Gastrocnemius medialis (tissue), 4 donors: ENCODE results near the gene CD22. TPM values are rescaled to one million over a fixed set of nuclear protein-coding genes. Genes with fewer than 3 reads are reported as not detected.

Experiments used
- ATAC-seq, 2 donors: fragments of 150-250 bp; one replicate each; pipeline ENCODE4 v1.9.1; 2016
- DNase-seq, 2 donors: peaks; one replicate each; pipeline ENCODE4 v3.0.0-alpha.2; 2019
- H3K27ac ChIP-seq, 4 donors: fragments of 200-600 bp; sonication (generic); 1 replicate in 1 of 4; 2 replicates in 3 of 4; pipeline ENCODE4 v1.5.1; 2016 to 2018; ENCODE audit warnings: mild to moderate bottlenecking in 2 of 4, moderate library complexity in 1 of 4
- H3K27me3 ChIP-seq, 3 donors: fragments of 200-600 bp; sonication (generic) in 2 of 3; 1 replicate in 1 of 3; 2 replicates in 2 of 3; pipeline versions ENCODE4 v1.5.1 to v1.6.0; 2016 to 2019; ENCODE audit warnings: mild to moderate bottlenecking in 1 of 3, moderate library complexity in 1 of 3
- H3K36me3 ChIP-seq, 2 donors: fragments of 200-600 bp; sonication (generic) in 1 of 2; one replicate each; pipeline ENCODE4 v1.5.1; 2017 to 2018
- H3K4me1 ChIP-seq, 2 donors: fragments of 200-600 bp; sonication (generic) in 1 of 2; one replicate each; pipeline ENCODE4 v1.5.1; 2016 to 2017; ENCODE audit warnings: mild to moderate bottlenecking in 2 of 2
- H3K4me3 ChIP-seq, 4 donors: fragments of 200-600 bp; sonication (generic) in 3 of 4; 1 replicate in 1 of 4; 2 replicates in 3 of 4; pipeline ENCODE4 v1.5.1; 2016 to 2019; ENCODE audit warnings: mild to moderate bottlenecking in 2 of 4
- H3K9me3 ChIP-seq, 3 donors: fragments of 200-600 bp; sonication (generic) in 2 of 3; 1 replicate in 1 of 3; 2 replicates in 2 of 3; pipeline ENCODE4 v1.5.1; 2016 to 2019
- POLR2A ChIP-seq, 2 donors: fragments of 450-650 bp; IDR thresholded peaks; one replicate each; pipeline ENCODE4 v1.6.1; 2017; ENCODE audit warnings: antibody characterized with exemption in 2 of 2, mild to moderate bottlenecking in 2 of 2, moderate library complexity in 2 of 2
- in situ Hi-C, 4 donors: fragments of 200-750 bp; cut with MboI; loops; one replicate each; pipeline versions ENCODE4 v1.15.0 to v1.8.0; 2017; ENCODE audit warnings: low sequenced_read_pairs in 4 of 4
- intact Hi-C: fragments of 100-400 bp; cut with DNase I; formaldehyde crosslinking; loops from one replicate; pipeline ENCODE4 v1.15.1; 2023; ENCODE audit warnings: low total_unique reads
- total RNA-seq, 4 donors: library from RNA; depleted of rRNA; stranded (reverse); fragments of >200 nt; gene quantifications; one replicate each; pipeline versions ENCODE4 v1.1.0 to v1.2.3, GENCODE V29; 2016
- TF ChIP-seq, protein P1 (sequence below), 5 experiments: fragments of 450-650 bp in 3 of 5; fragments of 200-600 bp in 2 of 5; sonication (generic) in 2 of 5; IDR thresholded peaks in 4 of 5; conservative IDR thresholded peaks in 1 of 5; 1 replicate in 4 of 5; 2 replicates in 1 of 5; pipeline ENCODE4 v1.5.1; 2016 to 2019; ENCODE audit warnings: antibody characterized with exemption in 5 of 5, mild to moderate bottlenecking in 3 of 5, moderate library complexity in 3 of 5

CD22 gene
- total RNA-seq, 4 donors from 2014 or later = 0.59 TPM; not detected in 3

DNA sequence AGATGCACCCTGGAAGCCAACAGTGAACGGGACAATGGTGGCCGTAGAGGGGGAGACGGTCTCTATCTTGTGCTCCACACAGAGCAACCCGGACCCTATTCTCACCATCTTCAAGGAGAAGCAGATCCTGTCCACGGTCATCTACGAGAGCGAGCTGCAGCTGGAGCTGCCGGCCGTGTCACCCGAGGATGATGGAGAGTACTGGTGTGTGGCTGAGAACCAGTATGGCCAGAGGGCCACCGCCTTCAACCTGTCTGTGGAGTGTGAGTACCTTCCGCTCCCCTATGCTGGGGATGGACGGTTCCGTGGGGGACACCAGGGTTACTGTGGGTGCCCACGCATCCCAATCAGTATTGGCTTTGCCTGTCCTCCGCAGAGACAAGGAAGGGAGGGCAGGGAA lies 26.5 kb upstream of the CD22 start:
- Histone ChIP-seq H3K36me3 (no peaks in the 10 kb centered on the region), H3K4me3 (no peak overlapping the region), H3K27ac (no peak overlapping the region), H3K4me1 (no peaks in the 10 kb centered on the region), H3K27me3 (peaks cover 11 to 35% (median 26%) of the 10 kb centered on the region in 3 donors), H3K9me3 (no peaks in the 10 kb centered on the region)
- DNase-seq (no peak), ATAC-seq (no peak)
- TF ChIP-seq, protein P1, sequence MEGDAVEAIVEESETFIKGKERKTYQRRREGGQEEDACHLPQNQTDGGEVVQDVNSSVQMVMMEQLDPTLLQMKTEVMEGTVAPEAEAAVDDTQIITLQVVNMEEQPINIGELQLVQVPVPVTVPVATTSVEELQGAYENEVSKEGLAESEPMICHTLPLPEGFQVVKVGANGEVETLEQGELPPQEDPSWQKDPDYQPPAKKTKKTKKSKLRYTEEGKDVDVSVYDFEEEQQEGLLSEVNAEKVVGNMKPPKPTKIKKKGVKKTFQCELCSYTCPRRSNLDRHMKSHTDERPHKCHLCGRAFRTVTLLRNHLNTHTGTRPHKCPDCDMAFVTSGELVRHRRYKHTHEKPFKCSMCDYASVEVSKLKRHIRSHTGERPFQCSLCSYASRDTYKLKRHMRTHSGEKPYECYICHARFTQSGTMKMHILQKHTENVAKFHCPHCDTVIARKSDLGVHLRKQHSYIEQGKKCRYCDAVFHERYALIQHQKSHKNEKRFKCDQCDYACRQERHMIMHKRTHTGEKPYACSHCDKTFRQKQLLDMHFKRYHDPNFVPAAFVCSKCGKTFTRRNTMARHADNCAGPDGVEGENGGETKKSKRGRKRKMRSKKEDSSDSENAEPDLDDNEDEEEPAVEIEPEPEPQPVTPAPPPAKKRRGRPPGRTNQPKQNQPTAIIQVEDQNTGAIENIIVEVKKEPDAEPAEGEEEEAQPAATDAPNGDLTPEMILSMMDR (IDR thresholded peaks at IDR 0.05 in 4 of 5, conservative IDR thresholded peaks at IDR 0.05 in 1 of 5) = no peak
- no peak for TF ChIP-seq POLR2A (IDR thresholded peaks at IDR 0.05)
- in situ Hi-C loops = no loop called here
- intact Hi-C loops = no loop called here

DNA sequence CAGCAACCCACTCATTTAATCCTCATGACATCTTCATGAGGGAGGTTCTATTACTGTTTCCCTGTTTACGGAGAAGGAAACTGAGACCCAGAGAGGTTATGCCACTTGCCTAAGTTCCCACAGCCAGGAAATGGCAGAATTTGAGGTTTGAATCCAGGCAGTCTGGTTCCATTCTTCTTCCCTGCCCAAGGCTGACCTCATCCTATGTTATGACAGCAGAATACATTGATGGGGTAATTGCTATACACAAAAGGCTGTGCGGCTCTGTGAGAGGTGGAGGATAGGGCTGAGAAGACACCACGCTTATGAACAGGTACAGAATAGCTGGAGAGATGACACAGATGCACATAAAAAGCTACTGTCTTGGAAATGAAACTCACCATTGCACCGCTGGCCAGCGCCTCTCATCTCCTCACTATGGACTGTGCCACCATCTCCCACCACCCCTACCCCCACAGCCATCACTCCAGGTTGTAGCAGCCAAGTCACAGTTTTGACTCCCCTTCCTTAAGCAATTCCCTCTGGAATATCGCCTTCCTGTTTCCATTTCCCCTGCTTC lies 25.6 kb upstream of the CD22 start:
- no peak for TF ChIP-seq POLR2A (IDR thresholded peaks at IDR 0.05)
- TF ChIP-seq, protein P1 (IDR thresholded peaks at IDR 0.05 in 4 of 5, conservative IDR thresholded peaks at IDR 0.05 in 1 of 5) = no peak
- H3K27ac ChIP-seq = no peak overlapping the region
- H3K4me1 ChIP-seq = no peaks in the 10 kb centered on the region
- ATAC-seq (no peak), DNase-seq (no peak)
- H3K4me3 ChIP-seq = no peak overlapping the region
- no peaks in the 10 kb centered on the region for H3K36me3 ChIP-seq
- intact Hi-C loops (no loop called here), in situ Hi-C loops (no loop called here)
- no peaks in the 10 kb centered on the region for H3K9me3 ChIP-seq
- H3K27me3 ChIP-seq = peaks cover 6 to 28% (median 22%) of the 10 kb centered on the region in 3 donors

DNA sequence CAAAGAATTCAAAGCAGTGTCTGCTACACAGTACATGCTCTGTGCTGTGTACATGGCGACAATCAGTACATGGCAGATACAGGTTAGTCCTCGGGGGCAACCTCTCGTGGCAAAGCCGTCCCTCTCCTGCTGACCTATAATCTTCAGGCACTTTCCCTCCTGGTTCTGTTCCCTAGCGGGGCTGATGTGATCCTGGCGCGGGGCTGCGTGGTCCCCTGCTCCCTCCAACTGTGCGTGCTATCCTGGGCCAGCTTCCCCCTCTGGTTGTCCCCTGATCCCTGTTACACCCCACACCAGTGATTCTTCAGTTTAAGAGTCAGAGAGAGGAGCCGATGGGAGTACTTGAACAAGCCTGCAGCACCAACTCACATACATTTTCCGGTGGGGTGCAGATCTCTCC lies 25.0 kb upstream of the CD22 start:
- Histone ChIP-seq H3K9me3 (no peaks in the 10 kb centered on the region), H3K4me3 (no peak overlapping the region), H3K27me3 (peaks cover 6 to 22% (median 21%) of the 10 kb centered on the region in 3 donors), H3K27ac (no peak overlapping the region), H3K4me1 (no peaks in the 10 kb centered on the region), H3K36me3 (no peaks in the 10 kb centered on the region)
- DNase-seq = no peak
- TF ChIP-seq, protein P1 (IDR thresholded peaks at IDR 0.05 in 4 of 5, conservative IDR thresholded peaks at IDR 0.05 in 1 of 5) = no peak
- no peak for TF ChIP-seq POLR2A (IDR thresholded peaks at IDR 0.05)
- intact Hi-C loops (no loop called here), in situ Hi-C loops (no loop called here)
- ATAC-seq = no peak

DNA sequence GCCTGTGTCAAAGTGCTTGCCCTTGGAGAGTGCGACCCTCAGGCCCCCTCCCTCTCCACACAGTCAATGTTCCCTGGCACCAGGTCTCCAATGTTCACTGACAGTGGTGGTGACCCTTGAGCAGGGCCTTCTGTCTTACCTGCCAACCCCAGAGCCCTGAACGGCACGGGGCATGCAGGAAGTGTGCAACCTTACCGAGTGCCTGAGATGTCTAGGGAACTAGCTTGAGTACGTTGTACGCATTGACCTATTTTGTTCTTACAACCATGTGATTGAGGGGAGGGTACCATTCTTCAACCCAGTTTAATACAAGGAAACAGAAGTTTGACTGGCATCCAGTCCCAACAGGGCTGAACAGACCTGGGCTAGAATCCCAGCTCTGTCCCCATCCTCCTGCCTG lies 23.8 kb upstream of the CD22 start:
- intact Hi-C loops = no loop called here
- Histone ChIP-seq H3K27ac (no peak overlapping the region), H3K36me3 (no peaks in the 10 kb centered on the region), H3K9me3 (no peaks in the 10 kb centered on the region), H3K27me3 (peaks cover 6 to 14% (median 12%) of the 10 kb centered on the region in 3 donors), H3K4me1 (no peaks in the 10 kb centered on the region), H3K4me3 (no peak overlapping the region)
- DNase-seq (no peak), ATAC-seq (no peak)
- in situ Hi-C loops = no loop called here
- no peak for TF ChIP-seq POLR2A (IDR thresholded peaks at IDR 0.05)

DNA sequence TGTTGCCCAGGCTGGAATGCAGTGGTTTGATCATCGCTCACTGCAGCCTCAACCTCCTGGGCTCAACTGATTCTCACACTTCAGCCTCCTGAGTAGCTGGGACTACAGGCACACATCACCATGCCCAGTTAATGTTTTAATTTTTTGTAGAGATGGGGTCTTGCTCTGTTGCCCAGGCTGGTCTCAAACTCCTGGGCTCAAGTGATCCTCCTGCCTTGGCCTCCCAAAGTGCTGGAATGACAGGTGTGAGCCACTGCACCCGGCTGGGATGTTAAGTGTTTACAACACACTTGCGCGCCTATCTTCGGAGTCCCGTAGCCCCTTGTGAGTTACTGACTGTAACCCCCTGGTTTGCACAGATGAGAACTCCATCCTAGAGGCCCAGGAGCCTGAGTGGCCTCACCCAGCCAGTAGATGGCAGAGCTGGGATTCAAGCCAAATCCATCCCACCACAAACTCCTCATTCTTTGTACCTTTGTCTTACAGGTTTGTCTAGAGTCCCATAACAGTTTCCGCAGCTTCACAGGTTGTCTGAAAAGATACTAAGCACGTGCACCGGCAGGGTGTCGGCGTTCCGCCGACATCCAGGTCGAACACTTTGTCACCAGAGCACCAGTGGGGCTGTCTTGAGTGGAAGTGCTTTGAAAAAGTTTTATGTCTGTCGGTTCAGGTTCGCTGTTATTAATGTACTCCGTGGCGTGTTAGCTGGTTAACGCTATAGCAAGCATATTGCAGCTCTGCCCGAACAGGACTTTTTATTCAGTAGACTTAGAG lies 22.3 kb upstream of the CD22 start:
- peaks cover 6 to 7% (median 6%) of the 10 kb centered on the region in 3 donors for H3K27me3 ChIP-seq
- DNase-seq = no peak
- H3K36me3 ChIP-seq = no peaks in the 10 kb centered on the region
- H3K27ac ChIP-seq = no peak overlapping the region
- ATAC-seq = no peak
- no peak for TF ChIP-seq POLR2A (IDR thresholded peaks at IDR 0.05)
- TF ChIP-seq, protein P1 (IDR thresholded peaks at IDR 0.05 in 4 of 5, conservative IDR thresholded peaks at IDR 0.05 in 1 of 5) = no peak
- in situ Hi-C loops (no loop called here), intact Hi-C loops (no loop called here)
- H3K4me1 ChIP-seq = no peaks in the 10 kb centered on the region
- H3K4me3 ChIP-seq = no peak overlapping the region
- H3K9me3 ChIP-seq = no peaks in the 10 kb centered on the region
